ENCODE measurements around the gene SH3BP1. TPM values are rescaled to one million over a fixed set of nuclear protein-coding genes. Genes with fewer than 3 reads are reported as not detected.
"Not testable (repeated sequence)": the region's sequence is repeated elsewhere in the genome, so short reads cannot be mapped to it uniquely, and the experiment has no call there.

Gene SH3BP1
- polyA plus RNA-seq, 1 experiment, result 5.8 TPM

GRCh38 chr22:37647317-37647716 lies 7.8 kb downstream of the SH3BP1 start:
- Histone ChIP-seq H3K36me3 (ENCODE audit: control insufficient read depth, insufficient read depth, low read length) (peaks cover 47% of the 10 kb centered on the region), H3K4me3 (ENCODE audit: low read depth, low read length) (no peak overlapping the region), H3K27me3 (ENCODE audit: control insufficient read depth, insufficient read depth, low read length) (no peaks in the 10 kb centered on the region)
- DNase-seq (ENCODE audit: low read depth), result no peak
- ChIA-PET CTCF (interaction anchor here (0.6 to 12.3 kb wide), 3 partner anchors 33 to 321 kb away, joined by 3 to 265 read pairs (median 3); partner anchors contain the start of genes LGALS1 and NOL12), POLR2A (no interaction called here)
- TF ChIP-seq CTCF (IDR thresholded peaks at IDR 0.05; ENCODE audit: insufficient read depth, low read depth, low read length), result no peak

GRCh38 chr22:37647928-37648327 lies 8.5 kb downstream of the SH3BP1 start:
- TF ChIP-seq CTCF (IDR thresholded peaks at IDR 0.05; ENCODE audit: insufficient read depth, low read depth, low read length), result no peak
- no peaks in the 10 kb centered on the region for H3K27me3 ChIP-seq (ENCODE audit: control insufficient read depth, insufficient read depth, low read length)
- DNase-seq (ENCODE audit: low read depth), result no peak
- H3K4me3 ChIP-seq (ENCODE audit: low read depth, low read length), result no peak overlapping the region
- CTCF ChIA-PET, result interaction anchor here (0.6 to 12.3 kb wide), 4 partner anchors 11 to 321 kb away, joined by 3 to 265 read pairs (median 3); partner anchors contain the start of genes LGALS1, NOL12 and PDXP
- peaks cover 45% of the 10 kb centered on the region for H3K36me3 ChIP-seq (ENCODE audit: control insufficient read depth, insufficient read depth, low read length)
- POLR2A ChIA-PET, result no interaction called here

GRCh38 chr22:37650463-37651136 lies 11.1 kb downstream of the SH3BP1 start:
- H3K4me3 ChIP-seq (ENCODE audit: low read depth, low read length), result no peak overlapping the region
- no peaks in the 10 kb centered on the region for H3K27me3 ChIP-seq (ENCODE audit: control insufficient read depth, insufficient read depth, low read length)
- TF ChIP-seq CTCF (IDR thresholded peaks at IDR 0.05; ENCODE audit: insufficient read depth, low read depth, low read length), result no peak
- peaks cover 43% of the 10 kb centered on the region for H3K36me3 ChIP-seq (ENCODE audit: control insufficient read depth, insufficient read depth, low read length)
- DNase-seq (ENCODE audit: low read depth), result no peak
- POLR2A ChIA-PET, result no interaction called here
- CTCF ChIA-PET, result interaction anchor here (1.0 to 12.3 kb wide), 3 partner anchors 9 to 141 kb away, joined by 4 to 265 read pairs (median 20); partner anchors contain the start of genes LGALS1 and NOL12

- Histone ChIP-seq H3K27me3 (ENCODE audit: control insufficient read depth, insufficient read depth, low read length) (no peaks in the 10 kb centered on the region), H3K4me3 (ENCODE audit: low read depth, low read length) (no peak overlapping the region), H3K36me3 (ENCODE audit: control insufficient read depth, insufficient read depth, low read length) (peaks cover 27% of the 10 kb centered on the region)
- CTCF ChIA-PET, result interaction anchor here (1.4 to 9.5 kb wide), 2 partner anchors 13 to 27 kb away, joined by 3 to 122 read pairs; no protein-coding TSS in a partner anchor
- POLR2A ChIA-PET, result interaction anchor here (0.6 kb wide), 1 partner anchor 136 kb away, joined by 3 read pairs; the partner anchor contains the start of gene CARD10
- no peak for TF ChIP-seq CTCF (IDR thresholded peaks at IDR 0.05; ENCODE audit: insufficient read depth, low read depth, low read length)
- DNase-seq (ENCODE audit: low read depth), result no peak
Measured at GRCh38 chr22:37654563-37655251, 15.2 kb downstream of the SH3BP1 start.

GRCh38 chr22:37655252-37655563 lies 15.7 kb downstream of the SH3BP1 start:
- POLR2A ChIA-PET, result interaction anchor here (0.6 kb wide), 1 partner anchor 136 kb away, joined by 3 read pairs; the partner anchor contains the start of gene CARD10

GRCh38 chr22:37656583-37656982 lies 17.1 kb downstream of the SH3BP1 start:
- H3K36me3 ChIP-seq (ENCODE audit: control insufficient read depth, insufficient read depth, low read length), result peaks cover 14% of the 10 kb centered on the region
- DNase-seq (ENCODE audit: low read depth); H3K4me3 ChIP-seq (ENCODE audit: low read depth, low read length); H3K27me3 ChIP-seq (ENCODE audit: control insufficient read depth, insufficient read depth, low read length); POLR2A ChIA-PET: not testable (repeated sequence)
- CTCF ChIA-PET, result interaction anchor here (1.5 to 9.5 kb wide), 2 partner anchors 14 to 23 kb away, joined by 6 to 122 read pairs; no protein-coding TSS in a partner anchor

More at GRCh38 chr22:37655252-37655563, 15.7 kb downstream of the SH3BP1 start:
- no peaks in the 10 kb centered on the region for H3K27me3 ChIP-seq (ENCODE audit: control insufficient read depth, insufficient read depth, low read length)
- DNase-seq (ENCODE audit: low read depth), result no peak
- no peak for TF ChIP-seq CTCF (IDR thresholded peaks at IDR 0.05; ENCODE audit: insufficient read depth, low read depth, low read length)
- H3K4me3 ChIP-seq (ENCODE audit: low read depth, low read length), result no peak overlapping the region
- CTCF ChIA-PET, result interaction anchor here (0.7 to 9.5 kb wide), 3 partner anchors 9 to 27 kb away, joined by 3 to 122 read pairs (median 3); no protein-coding TSS in a partner anchor
- peaks cover 23% of the 10 kb centered on the region for H3K36me3 ChIP-seq (ENCODE audit: control insufficient read depth, insufficient read depth, low read length)
